ENCODE measurements around the gene SLAIN2.
"Not testable (repeated sequence)": the region's sequence is repeated elsewhere in the genome, so short reads cannot be mapped to it uniquely, and the experiment has no call there.

The SLAIN2 gene

GRCh38 chr4:48340965-48341775 is at the start of gene SLAIN2:
Gene SLAIN2, plus strand, starts transcription at chr4:48341529. Its CDS starts 211 bp downstream, at chr4:48341740.
- DNase-seq (ENCODE audit: low spot score): peak; percentile 93

- DNase-seq (ENCODE audit: low spot score): not testable (repeated sequence)
These were observed 49.0 kb upstream of the SLAIN2 start for GRCh38 chr4:48292218-48292790.

GRCh38 chr4:48295116-48295515 is 46.2 kb upstream of the SLAIN2 start:
- no peak for DNase-seq (ENCODE audit: low spot score)

GRCh38 chr4:48296365-48296764 is 45.0 kb upstream of the SLAIN2 start:
- DNase-seq (ENCODE audit: low spot score): no peak

GRCh38 chr4:48297256-48297846 is 44.0 kb upstream of the SLAIN2 start:
- DNase-seq (ENCODE audit: low spot score): no peak

GRCh38 chr4:48299560-48299959 is 41.8 kb upstream of the SLAIN2 start:
- DNase-seq (ENCODE audit: low spot score): no peak

GRCh38 chr4:48300004-48300403 is 41.3 kb upstream of the SLAIN2 start:
- no peak for DNase-seq (ENCODE audit: low spot score)

- no peak for DNase-seq (ENCODE audit: low spot score)
These were observed 35.8 kb upstream of the SLAIN2 start for GRCh38 chr4:48305508-48305907.

- DNase-seq (ENCODE audit: low spot score): no peak
These were observed 33.8 kb upstream of the SLAIN2 start for GRCh38 chr4:48307528-48307927.

- no peak for DNase-seq (ENCODE audit: low spot score)
These were observed 32.4 kb upstream of the SLAIN2 start for GRCh38 chr4:48308901-48309300.

GRCh38 chr4:48311896-48312295 is 29.4 kb upstream of the SLAIN2 start:
- no peak for DNase-seq (ENCODE audit: low spot score)

- not testable (repeated sequence) for DNase-seq (ENCODE audit: low spot score)
These were observed 26.6 kb upstream of the SLAIN2 start for GRCh38 chr4:48314746-48315145.

- peak; percentile 53 for DNase-seq (ENCODE audit: low spot score)
These were observed 25.4 kb upstream of the SLAIN2 start for GRCh38 chr4:48315728-48316630.

- no peak for DNase-seq (ENCODE audit: low spot score)
These were observed 20.0 kb upstream of the SLAIN2 start for GRCh38 chr4:48321312-48321711.

- no peak for DNase-seq (ENCODE audit: low spot score)
These were observed 19.3 kb upstream of the SLAIN2 start for GRCh38 chr4:48322063-48322462.

GRCh38 chr4:48324281-48324680 is 17.0 kb upstream of the SLAIN2 start:
- DNase-seq (ENCODE audit: low spot score): no peak

- DNase-seq (ENCODE audit: low spot score): no peak
These were observed 12.1 kb upstream of the SLAIN2 start for GRCh38 chr4:48329193-48329592.

- DNase-seq (ENCODE audit: low spot score): peak; percentile 68
These were observed 11.4 kb upstream of the SLAIN2 start for GRCh38 chr4:48329976-48330375.

- no peak for DNase-seq (ENCODE audit: low spot score)
These were observed 9.6 kb upstream of the SLAIN2 start for GRCh38 chr4:48331577-48332330.

- DNase-seq (ENCODE audit: low spot score): no peak
These were observed 8.7 kb upstream of the SLAIN2 start for GRCh38 chr4:48332661-48333060.

GRCh38 chr4:48333587-48333986 is 7.7 kb upstream of the SLAIN2 start:
- peak; percentile 43 for DNase-seq (ENCODE audit: low spot score)

Measured in SW480 (cell line).